H1 (cell line): ENCODE data around the gene KAT8. TPM values are rescaled to one million over a fixed set of nuclear protein-coding genes. Genes with fewer than 3 reads are reported as not detected.

Source experiments
- CTCF ChIA-PET: fragments of 300-600 bp; sonication (Branson Sonifier 250); formaldehyde crosslinking; loops from one replicate; lab custom pipeline; 2021; ENCODE audit not compliant: partially characterized antibody; lab: Charles Lee
- POLR2A ChIA-PET: fragments of 300-600 bp; sonication (Branson Sonifier 250); formaldehyde crosslinking; loops from one replicate; lab custom pipeline; 2021; ENCODE audit warnings: inconsistent platforms; ENCODE audit not compliant: partially characterized antibody; lab: Charles Lee
- DNase-seq, 2 experiments: peaks; one replicate each; pipeline versions ENCODE4 v3.0.0 to v3.0.0-alpha.2; 2010 to 2022; ENCODE audit warnings: low spot score in 2 of 2, low read depth in 1 of 2, mixed read lengths in 1 of 2
- FAIRE-seq: peaks from 2 replicates; lab custom pipeline; 2011; peaks lifted over from hg19 to GRCh38; lab: Jason Lieb, UNC
- H2AFZ ChIP-seq: 2 replicates; pipeline ENCODE4 v1.8.1; 2012; ENCODE audit warnings: low read length, inconsistent platforms
- H2AK5ac ChIP-seq: 2 replicates; pipeline ENCODE4 v1.6.1; 2013; ENCODE audit warnings: low read depth, low read length
- H2BK120ac ChIP-seq: replicated peaks from 2 replicates; pipeline ENCODE3; 2013; ENCODE audit warnings: low read depth, low read length, inconsistent platforms
- H2BK12ac ChIP-seq: 2 replicates; pipeline ENCODE4 v1.6.1; 2013; ENCODE audit warnings: low read depth, low read length
- H2BK15ac ChIP-seq: 2 replicates; pipeline ENCODE4 v1.6.1; 2013; ENCODE audit warnings: low read length
- H2BK20ac ChIP-seq: 2 replicates; pipeline ENCODE4 v1.6.1; 2013; ENCODE audit warnings: low read length
- H2BK5ac ChIP-seq: 2 replicates; pipeline ENCODE4 v1.6.1; 2013; ENCODE audit warnings: low read depth, low read length
- H3K14ac ChIP-seq: 2 replicates; pipeline ENCODE4 v1.6.1; 2013; ENCODE audit warnings: inconsistent platforms; ENCODE audit not compliant: insufficient read length
- H3K18ac ChIP-seq: 2 replicates; pipeline ENCODE4 v1.6.1; 2013; ENCODE audit warnings: low read length; ENCODE audit errors: extremely low read depth
- H3K23ac ChIP-seq: 2 replicates; pipeline ENCODE4 v1.6.1; 2013; ENCODE audit warnings: inconsistent platforms; ENCODE audit not compliant: insufficient read length
- H3K23me2 ChIP-seq: 2 replicates; pipeline ENCODE4 v1.6.1; 2013; ENCODE audit warnings: low read depth, low read length
- H3K27ac ChIP-seq: 2 replicates; pipeline ENCODE4 v1.6.1; 2011; ENCODE audit warnings: low read depth, low read length, inconsistent platforms
- H3K27me3 ChIP-seq, 4 experiments: replicated peaks in 1 of 4; 1 replicate in 1 of 4; 2 replicates in 3 of 4; pipeline versions ENCODE4 v1.6.1 to v1.8.1; 2011 to 2013; ENCODE audit warnings: low read length in 3 of 4, mild to moderate bottlenecking in 3 of 4, inconsistent platforms in 2 of 4, mixed read lengths in 2 of 4, moderate library complexity in 1 of 4; ENCODE audit not compliant: control insufficient read depth in 3 of 4, insufficient read depth in 3 of 4; ENCODE audit errors: extremely low read depth in 1 of 4
- H3K36me3 ChIP-seq, 4 experiments: 2 replicates each; pipeline versions ENCODE4 v1.6.1 to v1.8.1; 2011 to 2013; ENCODE audit warnings: mild to moderate bottlenecking in 4 of 4, low read length in 3 of 4, moderate library complexity in 2 of 4, control low read depth in 1 of 4, inconsistent platforms in 1 of 4; ENCODE audit not compliant: insufficient read depth in 4 of 4, control insufficient read depth in 2 of 4
- H3K4ac ChIP-seq: replicated peaks from 2 replicates; pipeline ENCODE3; 2013; ENCODE audit warnings: low read length, low read depth, mixed read lengths, inconsistent platforms; ENCODE audit not compliant: insufficient read length
- H3K4me1 ChIP-seq, 4 experiments: replicated peaks in 1 of 4; 1 replicate in 1 of 4; 2 replicates in 3 of 4; pipeline versions ENCODE4 v1.6.1 to v1.8.1; 2011 to 2013; ENCODE audit warnings: low read length in 3 of 4, inconsistent platforms in 2 of 4, mixed read lengths in 1 of 4; ENCODE audit not compliant: insufficient read depth in 4 of 4, control insufficient read depth in 3 of 4
- H3K4me2 ChIP-seq, 2 experiments: 2 replicates each; pipeline versions ENCODE4 v1.6.1 to v1.8.1; 2011 to 2013; ENCODE audit warnings: low read depth in 2 of 2, low read length in 2 of 2, control low read depth in 1 of 2, inconsistent platforms in 1 of 2, mild to moderate bottlenecking in 1 of 2; ENCODE audit not compliant: insufficient read depth in 1 of 2
- H3K4me3 ChIP-seq, 4 experiments: fragments of 200-600, 300-600 bp in 1 of 4; sonication (generic), shearing (Covaris generic), sonication (Bioruptor Twin) in 1 of 4; 2 replicates each; pipeline versions ENCODE4 v1.5.1 to v1.8.1; 2011 to 2016; ENCODE audit warnings: low read length in 4 of 4, low read depth in 3 of 4, control low read depth in 2 of 4, inconsistent platforms in 2 of 4, mild to moderate bottlenecking in 2 of 4, mixed read lengths in 1 of 4, moderate library complexity in 1 of 4; ENCODE audit not compliant: insufficient read depth in 2 of 4; ENCODE audit errors: extremely low read depth in 1 of 4
- H3K56ac ChIP-seq: replicated peaks from 2 replicates; pipeline ENCODE3; 2013; ENCODE audit warnings: low read depth, mild to moderate bottlenecking, mixed read lengths, low read length, inconsistent platforms; ENCODE audit not compliant: insufficient read length
- H3K79me1 ChIP-seq: 2 replicates; pipeline ENCODE4 v1.6.1; 2013; ENCODE audit warnings: low read depth, low read length, control low read depth
- H3K79me2 ChIP-seq, 2 experiments: 2 replicates each; pipeline versions ENCODE4 v1.6.1 to v1.8.1; 2012 to 2013; ENCODE audit warnings: low read length in 2 of 2, mild to moderate bottlenecking in 2 of 2, inconsistent platforms in 1 of 2; ENCODE audit not compliant: insufficient read depth in 2 of 2, control insufficient read depth in 1 of 2
- H3K9ac ChIP-seq, 4 experiments: replicated peaks in 1 of 4; 1 replicate in 1 of 4; 2 replicates in 3 of 4; pipeline versions ENCODE4 v1.6.1 to v1.8.1; 2011 to 2013; ENCODE audit warnings: low read depth in 3 of 4, low read length in 3 of 4, control low read depth in 2 of 4, mild to moderate bottlenecking in 2 of 4, moderate library complexity in 2 of 4, inconsistent platforms in 1 of 4; ENCODE audit errors: extremely low read depth in 1 of 4
- H3K9me3 ChIP-seq, 2 experiments: 2 replicates each; pipeline versions ENCODE4 v1.6.1 to v1.8.1; 2012 to 2013; ENCODE audit warnings: mild to moderate bottlenecking in 2 of 2, moderate library complexity in 2 of 2, control low read depth in 1 of 2, inconsistent platforms in 1 of 2, low read depth in 1 of 2, low read length in 1 of 2, mixed read lengths in 1 of 2; ENCODE audit not compliant: insufficient read depth in 2 of 2
- H4K20me1 ChIP-seq, 2 experiments: replicated peaks in 1 of 2; 2 replicates each; pipeline versions ENCODE3 to v1.8.1; 2011 to 2013; ENCODE audit warnings: inconsistent platforms in 2 of 2, low read length in 2 of 2, mild to moderate bottlenecking in 1 of 2; ENCODE audit not compliant: insufficient read depth in 2 of 2, control insufficient read depth in 1 of 2
- H4K5ac ChIP-seq: 2 replicates; pipeline ENCODE4 v1.6.1; 2013; ENCODE audit warnings: low read length, low read depth, mixed read lengths, inconsistent platforms; ENCODE audit not compliant: insufficient read length
- H4K8ac ChIP-seq: 2 replicates; pipeline ENCODE4 v1.8.0; 2013; ENCODE audit warnings: mild to moderate bottlenecking, moderate library complexity, low read length, inconsistent platforms; ENCODE audit not compliant: insufficient read depth; ENCODE audit errors: extremely low read depth
- H4K91ac ChIP-seq: replicated peaks from 2 replicates; pipeline ENCODE3; 2013; ENCODE audit warnings: low read length, mixed read lengths, inconsistent platforms; ENCODE audit not compliant: insufficient read length
- CTBP2 ChIP-seq: IDR thresholded peaks from 2 replicates; pipeline ENCODE4 v1.7.0; 2011; ENCODE audit warnings: borderline replicate concordance, mild to moderate bottlenecking, moderate library complexity, mixed read lengths, low read length; ENCODE audit not compliant: insufficient read depth, insufficient read length
- HDAC6 ChIP-seq: IDR thresholded peaks from one replicate; pipeline ENCODE4 v1.7.1; 2012; ENCODE audit warnings: low read depth, mild to moderate bottlenecking, inconsistent platforms, low read length, moderate library complexity
- KDM4A ChIP-seq: IDR thresholded peaks from one replicate; pipeline ENCODE4 v1.7.1; 2012; ENCODE audit warnings: low read depth, mild to moderate bottlenecking, moderate library complexity, low read length, inconsistent platforms; ENCODE audit not compliant: severe bottlenecking
- MAX ChIP-seq: IDR thresholded peaks from 2 replicates; pipeline ENCODE4 v1.6.1; 2012; ENCODE audit warnings: inconsistent platforms
- RAD21 ChIP-seq, 2 experiments: IDR thresholded peaks in 1 of 2; conservative IDR thresholded peaks in 1 of 2; 2 replicates each; pipeline ENCODE4 v1.6.1; 2011; ENCODE audit warnings: low read depth in 2 of 2, low read length in 2 of 2, improper control_type of control experiment in 1 of 2, inconsistent platforms in 1 of 2, mild to moderate bottlenecking in 1 of 2, moderate library complexity in 1 of 2
- RXRA ChIP-seq: IDR thresholded peaks from 2 replicates; pipeline ENCODE4 v1.6.1; 2011; ENCODE audit warnings: low read depth, mild to moderate bottlenecking, low read length, moderate library complexity; ENCODE audit not compliant: insufficient read depth
- SIN3A ChIP-seq, 2 experiments: IDR thresholded peaks in 1 of 2; conservative IDR thresholded peaks in 1 of 2; 2 replicates each; pipeline ENCODE4 v1.6.1; 2011 to 2012; ENCODE audit warnings: low read length in 2 of 2, improper control_type of control experiment in 1 of 2, low read depth in 1 of 2, mild to moderate bottlenecking in 1 of 2
- SRF ChIP-seq: IDR thresholded peaks from 2 replicates; pipeline ENCODE4 v1.6.1; 2011; ENCODE audit warnings: mild to moderate bottlenecking, low read depth, low read length, moderate library complexity
- TAF1 ChIP-seq: IDR thresholded peaks from 2 replicates; pipeline ENCODE4 v1.6.1; 2011; ENCODE audit warnings: mild to moderate bottlenecking, low read depth, low read length
- YY1 ChIP-seq: IDR thresholded peaks from 2 replicates; pipeline ENCODE4 v1.6.1; 2011; ENCODE audit warnings: low read depth, mild to moderate bottlenecking, low read length
- ZNF274 ChIP-seq: IDR thresholded peaks from 2 replicates; pipeline ENCODE4 v1.7.0; 2012; ENCODE audit warnings: low read length, borderline replicate concordance; ENCODE audit errors: extremely low read depth
- WGBS, 2 experiments: shearing (Covaris generic) in 1 of 2; methylation state at CpG; one replicate each; pipeline versions ENCODE4 v1.1.6 to v1.1.7; 2013 to 2015; ENCODE audit warnings: low lambda C conversion rate in 2 of 2, mixed read lengths in 2 of 2, inconsistent platforms in 1 of 2, low coverage in 1 of 2, missing lambda C conversion rate in 1 of 2; ENCODE audit not compliant: insufficient replicate concordance in 2 of 2, insufficient coverage in 1 of 2, insufficient read length in 1 of 2; ENCODE audit errors: extremely low coverage in 1 of 2, missing lambda C conversion rate in 1 of 2; 5-methylcytosine and 5-hydroxymethylcytosine counted together
- polyA plus RNA-seq, 7 experiments: library from polyadenylated mRNA; depleted of rRNA in 3 of 7; stranded (reverse) in 5 of 7; unstranded in 2 of 7; fragments of >200 nt in 5 of 7; fragments of 200-250 nt in 2 of 7; gene quantifications; 1 replicate in 5 of 7; 2 replicates in 1 of 7; 4 replicates in 1 of 7; pipeline versions ENCODE4 v1.2.1 to v1.2.3, GENCODE V29; 2011 to 2013; ENCODE audit warnings: missing spikeins in 2 of 7, mixed read lengths in 2 of 7
- total RNA-seq: library from RNA; stranded (reverse); fragmentation: NEBNext Ultra II Directional; extraction: Animal tissue kit (Norgen Biotek cat#: 25700); gene quantifications from 2 replicates; pipeline ENCODE4 v1.2.1, GENCODE V29; 2021

KAT8 gene
- total and polyA plus RNA-seq, 2 of the 8 experiments (the other 6 are each of a cell fraction or from before 2014, with no cell fraction given): 52.6 to 61.6 TPM

DNA sequence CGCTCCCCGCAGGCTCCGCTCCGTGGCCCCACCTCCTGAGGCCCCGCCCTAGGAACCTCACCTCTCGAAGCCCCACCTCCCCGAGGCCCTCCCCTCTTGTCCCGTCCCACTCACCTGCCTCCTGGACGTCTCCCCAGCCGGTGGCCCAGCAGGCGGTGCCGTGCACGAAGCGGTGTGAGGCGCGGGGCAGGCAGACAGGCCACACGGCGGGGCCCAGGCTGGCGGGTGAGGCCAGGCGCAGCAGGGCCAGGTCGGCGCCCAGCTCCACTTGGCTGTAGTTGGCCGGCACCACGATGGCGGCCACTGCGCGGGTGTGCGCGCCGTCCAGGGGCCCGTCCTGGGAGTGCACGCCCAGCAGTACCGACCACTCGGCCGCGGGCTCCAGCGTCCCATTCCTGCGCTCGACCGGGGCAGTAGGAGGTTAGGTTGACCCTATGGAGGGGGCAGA, 30.8 kb downstream of the KAT8 start:
- WGBS, 2 experiments: 27% methylated on average over 37 of the region's 40 CpGs; no CpG with 5 or more reads in 1 of the 2 experiments
- H3K9ac ChIP-seq: no peak overlapping the region
- CTCF ChIA-PET: interaction anchor here (0.6 to 1.5 kb wide), 5 partner anchors 9 to 118 kb away, joined by 3 to 5 read pairs (median 3); no protein-coding TSS in a partner anchor
- 0 out of 4 replicates have a peak, but pooled peaks of 1 of the 2 experiments have one; percentile 6 for TF ChIP-seq RAD21 (IDR thresholded peaks at IDR 0.05 in 1 of 2, conservative IDR thresholded peaks at IDR 0.05 in 1 of 2; ENCODE audit: low read depth in 2 of 2, low read length in 2 of 2)
- TF ChIP-seq SIN3A (conservative IDR thresholded peaks at IDR 0.05 in 1 of 2, IDR thresholded peaks at IDR 0.05 in 1 of 2; ENCODE audit: low read depth in 1 of 2, low read length in 2 of 2): no peak; a peak in 1 of 4 replicates
- no peak for TF ChIP-seq ZNF274
- no peak for TF ChIP-seq CTBP2
- TF ChIP-seq MAX: peak; percentile 54; the same call in 1 of the 2 replicates
- no peak for TF ChIP-seq TAF1
- no peak for TF ChIP-seq RXRA
- TF ChIP-seq KDM4A: peak; percentile 93
- no peak for TF ChIP-seq HDAC6
- TF ChIP-seq YY1: 0 out of 2 replicates have a peak, but pooled peaks have one; percentile 68
- no peak for TF ChIP-seq SRF

More for the DNA sequence above, 30.8 kb downstream of the KAT8 start:
- Histone ChIP-seq H2AK5ac (no peak overlapping the region), H2BK20ac (no peak overlapping the region), H2BK120ac (no peak overlapping the region), H4K5ac (no peak overlapping the region), H4K91ac (peak overlapping the region; percentile 15), H3K27ac (no peak overlapping the region), H3K56ac (no peak overlapping the region), H3K27me3 (peaks cover 0 to 15% (median 9%) of the 10 kb centered on the region in 4 experiments; a peak in 6 of 7 replicates), H3K4me3 (peak overlapping the region; percentile 31 to 59 (median 40)), H3K79me2 (no peaks in the 10 kb centered on the region), H4K8ac (peak overlapping the region; percentile 73; the same call in 1 of the 2 replicates), H3K23ac (no peak overlapping the region), H3K4ac (no peak overlapping the region), H3K4me2 (peak overlapping the region; percentile 57 to 77), H2BK5ac (no peak overlapping the region), H2BK12ac (no peak overlapping the region), H3K9me3 (no peaks in the 10 kb centered on the region), H3K14ac (no peak overlapping the region), H2AFZ (peak overlapping the region; percentile 81; the same call in 1 of the 2 replicates), H3K18ac (no peak overlapping the region; the same call in 1 of the 2 replicates), H3K36me3 (no peaks in the 10 kb centered on the region), H3K4me1 (peaks cover 0 to 18% (median 4%) of the 10 kb centered on the region in 4 experiments; a peak in 5 of 7 replicates), H3K23me2 (peaks cover 7% of the 10 kb centered on the region; the same call in 1 of the 2 replicates), H4K20me1 (no peaks in the 10 kb centered on the region), H2BK15ac (peak overlapping the region; percentile 61; the same call in 1 of the 2 replicates), H3K79me1 (no peaks in the 10 kb centered on the region)
- DNase-seq (peak in 1 of 2 experiments; percentile 78), FAIRE-seq (no peak)
- POLR2A ChIA-PET: interaction anchor here (0.6 to 34.9 kb wide), 7 partner anchors 9 to 648 kb away, joined by 3 to 713 read pairs (median 7); partner anchors contain the start of genes BCKDK, FUS, KAT8 and PRSS8
